Measurements from ENCODE around the gene COA8. TPM values are rescaled to one million over a fixed set of nuclear protein-coding genes. Genes with fewer than 3 reads are reported as not detected.
"Not testable (repeated sequence)": the region's sequence is repeated elsewhere in the genome, so short reads cannot be mapped to it uniquely, and the experiment has no call there.

The COA8 gene
- polyA plus RNA-seq, 1 donor from 2014 or later: 169 TPM

DNA sequence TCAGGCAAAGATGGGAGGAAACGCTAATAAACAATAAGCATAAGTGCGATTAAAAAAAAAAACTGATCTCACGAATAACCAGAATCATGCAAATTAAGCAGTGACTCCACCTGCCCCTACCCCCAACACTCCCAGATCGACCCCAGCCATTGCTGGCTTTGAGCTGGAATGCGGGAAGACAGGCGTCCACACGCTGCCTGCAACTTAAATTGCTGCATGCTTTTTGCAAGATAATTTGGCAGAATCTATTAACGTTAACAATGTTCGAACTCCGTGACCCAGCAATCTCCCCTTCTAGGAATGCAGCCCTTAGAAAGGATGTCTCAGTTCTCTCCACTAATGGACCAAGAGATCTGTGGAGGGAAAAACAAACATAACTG, 39.2 kb upstream of the COA8 start (continued):
- TF ChIP-seq, protein P1, sequence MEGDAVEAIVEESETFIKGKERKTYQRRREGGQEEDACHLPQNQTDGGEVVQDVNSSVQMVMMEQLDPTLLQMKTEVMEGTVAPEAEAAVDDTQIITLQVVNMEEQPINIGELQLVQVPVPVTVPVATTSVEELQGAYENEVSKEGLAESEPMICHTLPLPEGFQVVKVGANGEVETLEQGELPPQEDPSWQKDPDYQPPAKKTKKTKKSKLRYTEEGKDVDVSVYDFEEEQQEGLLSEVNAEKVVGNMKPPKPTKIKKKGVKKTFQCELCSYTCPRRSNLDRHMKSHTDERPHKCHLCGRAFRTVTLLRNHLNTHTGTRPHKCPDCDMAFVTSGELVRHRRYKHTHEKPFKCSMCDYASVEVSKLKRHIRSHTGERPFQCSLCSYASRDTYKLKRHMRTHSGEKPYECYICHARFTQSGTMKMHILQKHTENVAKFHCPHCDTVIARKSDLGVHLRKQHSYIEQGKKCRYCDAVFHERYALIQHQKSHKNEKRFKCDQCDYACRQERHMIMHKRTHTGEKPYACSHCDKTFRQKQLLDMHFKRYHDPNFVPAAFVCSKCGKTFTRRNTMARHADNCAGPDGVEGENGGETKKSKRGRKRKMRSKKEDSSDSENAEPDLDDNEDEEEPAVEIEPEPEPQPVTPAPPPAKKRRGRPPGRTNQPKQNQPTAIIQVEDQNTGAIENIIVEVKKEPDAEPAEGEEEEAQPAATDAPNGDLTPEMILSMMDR (IDR thresholded peaks at IDR 0.05; ENCODE audit: poor library complexity, severe bottlenecking): no peak
- no peak for TF ChIP-seq RAD21 (conservative IDR thresholded peaks at IDR 0.05)
- no peak for TF ChIP-seq EP300 (conservative IDR thresholded peaks at IDR 0.05; ENCODE audit: poor library complexity, severe bottlenecking)
- TF ChIP-seq TAF1 (IDR thresholded peaks at IDR 0.05; ENCODE audit: low read depth): no peak

DNA sequence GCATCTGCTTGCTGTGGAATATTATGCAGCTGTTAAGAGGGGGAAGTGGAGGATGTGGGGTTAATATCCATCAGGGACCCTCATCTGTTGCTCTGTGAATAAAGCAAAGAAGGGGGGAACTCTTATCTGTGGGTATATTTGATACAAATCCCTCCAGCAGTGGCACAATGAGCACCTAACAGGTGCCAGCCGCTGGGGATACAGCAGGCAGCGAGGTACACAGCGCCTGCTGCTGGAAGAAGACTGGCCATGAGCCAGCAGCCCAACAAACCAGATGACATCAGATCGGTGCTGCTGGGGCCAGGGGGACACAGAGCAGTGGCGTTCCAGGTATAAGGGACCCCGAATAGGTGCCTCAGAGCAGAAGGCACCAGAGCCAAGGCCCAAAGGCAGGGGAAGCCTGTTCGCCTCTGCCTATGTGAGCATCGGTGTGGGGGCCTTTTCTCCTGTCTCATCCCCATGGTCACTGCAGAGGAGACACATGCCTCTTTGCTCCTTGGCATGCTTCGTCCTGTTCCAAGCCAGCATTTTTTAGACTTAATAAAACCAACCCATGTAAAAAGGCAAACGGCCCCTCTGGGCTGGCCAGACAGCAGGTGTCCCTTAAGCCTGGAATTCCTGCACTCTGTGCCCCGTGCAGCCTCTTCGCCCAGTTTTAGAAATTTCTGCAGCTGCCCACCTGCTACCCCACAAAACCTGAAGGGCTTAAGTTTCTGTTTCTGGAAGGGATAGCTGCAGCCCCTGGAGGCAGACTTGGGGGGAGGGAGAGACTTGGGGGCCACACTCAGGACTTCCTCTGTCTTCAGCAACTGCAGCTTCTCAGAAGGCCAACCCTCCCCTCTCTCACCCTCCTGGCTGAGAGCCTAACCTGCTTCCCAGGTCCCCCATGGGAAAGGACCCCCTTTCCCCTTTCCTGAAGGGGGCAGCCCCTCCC, 38.5 kb upstream of the COA8 start:
- Histone ChIP-seq H2AFZ (ENCODE audit: low read depth, low read length) (no peak overlapping the region), H3K9me2 (ENCODE audit: insufficient read depth, low read length) (no peaks in the 10 kb centered on the region), H3K4me2 (ENCODE audit: low read length) (no peak overlapping the region), H3K27ac (ENCODE audit: low read length) (no peak overlapping the region), H3K36me3 (ENCODE audit: insufficient read depth, low read length) (peaks cover 7% of the 10 kb centered on the region), H4K20me1 (ENCODE audit: insufficient read depth) (peaks cover 15% of the 10 kb centered on the region), H3K79me2 (replicated peaks; ENCODE audit: insufficient read depth, low read length) (peaks cover 26% of the 10 kb centered on the region), H3F3A (ENCODE audit: insufficient read depth, low read length, poor library complexity, severe bottlenecking) (no peaks in the 10 kb centered on the region), H3K9ac (ENCODE audit: low read length) (peak overlapping the region; percentile 97), H3K4me3 (ENCODE audit: low read length) (no peak overlapping the region), H3K9me3 (ENCODE audit: low read length) (no peaks in the 10 kb centered on the region), H3K27me3 (ENCODE audit: insufficient read depth, low read depth, low read length) (no peaks in the 10 kb centered on the region)
- TF ChIP-seq MXI1 (conservative IDR thresholded peaks at IDR 0.05; ENCODE audit: poor library complexity, severe bottlenecking): no peak
- TF ChIP-seq TAF1 (IDR thresholded peaks at IDR 0.05; ENCODE audit: low read depth): no peak
- TF ChIP-seq, protein P1 (IDR thresholded peaks at IDR 0.05; ENCODE audit: poor library complexity, severe bottlenecking): no peak
- TF ChIP-seq EP300 (conservative IDR thresholded peaks at IDR 0.05; ENCODE audit: poor library complexity, severe bottlenecking): no peak
- no peak for TF ChIP-seq RAD21 (conservative IDR thresholded peaks at IDR 0.05)
- no peak for TF ChIP-seq SMC3 (conservative IDR thresholded peaks at IDR 0.05; ENCODE audit: poor library complexity)
- TF ChIP-seq, protein P2, sequence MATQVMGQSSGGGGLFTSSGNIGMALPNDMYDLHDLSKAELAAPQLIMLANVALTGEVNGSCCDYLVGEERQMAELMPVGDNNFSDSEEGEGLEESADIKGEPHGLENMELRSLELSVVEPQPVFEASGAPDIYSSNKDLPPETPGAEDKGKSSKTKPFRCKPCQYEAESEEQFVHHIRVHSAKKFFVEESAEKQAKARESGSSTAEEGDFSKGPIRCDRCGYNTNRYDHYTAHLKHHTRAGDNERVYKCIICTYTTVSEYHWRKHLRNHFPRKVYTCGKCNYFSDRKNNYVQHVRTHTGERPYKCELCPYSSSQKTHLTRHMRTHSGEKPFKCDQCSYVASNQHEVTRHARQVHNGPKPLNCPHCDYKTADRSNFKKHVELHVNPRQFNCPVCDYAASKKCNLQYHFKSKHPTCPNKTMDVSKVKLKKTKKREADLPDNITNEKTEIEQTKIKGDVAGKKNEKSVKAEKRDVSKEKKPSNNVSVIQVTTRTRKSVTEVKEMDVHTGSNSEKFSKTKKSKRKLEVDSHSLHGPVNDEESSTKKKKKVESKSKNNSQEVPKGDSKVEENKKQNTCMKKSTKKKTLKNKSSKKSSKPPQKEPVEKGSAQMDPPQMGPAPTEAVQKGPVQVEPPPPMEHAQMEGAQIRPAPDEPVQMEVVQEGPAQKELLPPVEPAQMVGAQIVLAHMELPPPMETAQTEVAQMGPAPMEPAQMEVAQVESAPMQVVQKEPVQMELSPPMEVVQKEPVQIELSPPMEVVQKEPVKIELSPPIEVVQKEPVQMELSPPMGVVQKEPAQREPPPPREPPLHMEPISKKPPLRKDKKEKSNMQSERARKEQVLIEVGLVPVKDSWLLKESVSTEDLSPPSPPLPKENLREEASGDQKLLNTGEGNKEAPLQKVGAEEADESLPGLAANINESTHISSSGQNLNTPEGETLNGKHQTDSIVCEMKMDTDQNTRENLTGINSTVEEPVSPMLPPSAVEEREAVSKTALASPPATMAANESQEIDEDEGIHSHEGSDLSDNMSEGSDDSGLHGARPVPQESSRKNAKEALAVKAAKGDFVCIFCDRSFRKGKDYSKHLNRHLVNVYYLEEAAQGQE (IDR thresholded peaks at IDR 0.05; ENCODE audit: borderline replicate concordance): no peak
- no peak for TF ChIP-seq EZH2 (IDR thresholded peaks at IDR 0.05; ENCODE audit: borderline replicate concordance, insufficient read depth, low read length, poor library complexity, severe bottlenecking)
- TF ChIP-seq POLR2AphosphoS5 (IDR thresholded peaks at IDR 0.05): no peak

DNA sequence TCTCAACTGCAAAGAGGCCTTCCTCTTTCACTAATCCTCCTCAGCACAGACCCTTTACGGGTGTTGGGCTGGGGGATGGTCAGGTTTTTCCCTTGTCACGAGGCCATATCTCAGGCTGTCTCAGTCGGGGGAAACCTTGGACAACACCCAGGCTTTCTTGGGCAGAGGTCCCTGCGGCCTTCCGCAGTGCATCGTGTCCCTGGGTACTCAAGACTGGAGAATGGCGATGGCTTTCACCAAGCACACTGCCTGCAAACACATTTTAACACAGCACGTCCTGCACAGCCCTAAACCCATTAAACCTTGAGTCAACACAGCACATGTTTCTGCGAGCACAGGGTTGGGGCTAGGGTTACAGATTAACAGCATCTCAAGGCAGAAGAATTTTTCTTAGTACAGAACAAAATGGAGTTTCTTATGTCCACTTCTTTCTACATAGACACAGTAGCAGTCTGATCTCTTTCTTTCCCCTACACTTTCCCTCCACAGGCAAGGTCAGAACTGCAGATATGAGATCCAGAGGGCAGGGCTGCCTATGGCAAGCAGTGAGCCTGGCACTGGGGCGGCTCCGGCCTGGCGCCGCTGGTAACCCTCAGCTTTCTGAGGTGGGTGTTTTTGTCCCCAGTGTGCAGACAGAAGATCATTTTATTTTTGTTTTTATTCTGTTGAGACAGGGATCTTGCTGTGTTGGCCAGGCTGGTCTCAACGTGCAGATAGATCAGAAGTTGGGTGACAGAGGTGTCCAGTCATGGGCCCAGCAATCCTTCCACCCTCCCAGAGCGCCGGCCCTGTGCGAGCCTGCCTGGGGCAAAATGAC, 37.1 kb upstream of the COA8 start:
- not testable (repeated sequence) for H3K4me2 ChIP-seq (ENCODE audit: low read length); H3K27ac ChIP-seq (ENCODE audit: low read length); H3F3A ChIP-seq (ENCODE audit: insufficient read depth, low read length, poor library complexity, severe bottlenecking); H3K9me2 ChIP-seq (ENCODE audit: insufficient read depth, low read length); H3K4me3 ChIP-seq (ENCODE audit: low read length); H3K9me3 ChIP-seq (ENCODE audit: low read length); H3K36me3 ChIP-seq (ENCODE audit: insufficient read depth, low read length); H4K20me1 ChIP-seq (ENCODE audit: insufficient read depth); H3K9ac ChIP-seq (ENCODE audit: low read length); H3K27me3 ChIP-seq (ENCODE audit: insufficient read depth, low read depth, low read length); H2AFZ ChIP-seq (ENCODE audit: low read depth, low read length)
- H3K79me2 ChIP-seq (replicated peaks; ENCODE audit: insufficient read depth, low read length): peaks cover 22% of the 10 kb centered on the region
